HG03457 (cell line): ENCODE data around the gene S1PR5.
"Not testable (repeated sequence)": the region's sequence is repeated elsewhere in the genome, so short reads cannot be mapped to it uniquely, and the experiment has no call there.

Experiments
- ATAC-seq: cut with Tn5 transposase; IDR thresholded peaks from one replicate; pipeline ENCODE4 v1.9.1; 2021; ENCODE audit warnings: moderate number of reproducible peaks; ENCODE audit not compliant: unreplicated experiment

Gene S1PR5

GRCh38 chr19:10517361-10517759 is at the start of gene S1PR5:
Gene S1PR5, minus strand, starts transcription at chr19:10517447. Its CDS starts 2,436 bp downstream, at chr19:10515011.
- ATAC-seq: no peak

- ATAC-seq: no peak
Measured at GRCh38 chr19:10566658-10567410, 49.6 kb upstream of the S1PR5 start.

GRCh38 chr19:10566408-10566657 is 49.1 kb upstream of the S1PR5 start:
- ATAC-seq: no peak

- ATAC-seq: peak; percentile 29
Measured at GRCh38 chr19:10565567-10566407, 48.5 kb upstream of the S1PR5 start, which contains the start of gene KRI1. Gene KRI1, minus strand, starts transcription at chr19:10566010. Its CDS starts 11 bp downstream, at chr19:10565999.

- no peak for ATAC-seq
Measured at GRCh38 chr19:10565028-10565566, 47.9 kb upstream of the S1PR5 start.

GRCh38 chr19:10562609-10563008 is 45.4 kb upstream of the S1PR5 start:
- no peak for ATAC-seq

GRCh38 chr19:10560154-10560553 is 42.9 kb upstream of the S1PR5 start:
- no peak for ATAC-seq

GRCh38 chr19:10557603-10558197 is 40.5 kb upstream of the S1PR5 start:
- no peak for ATAC-seq

GRCh38 chr19:10555610-10555973 is 38.3 kb upstream of the S1PR5 start:
- ATAC-seq: no peak

GRCh38 chr19:10554760-10555609 is 37.7 kb upstream of the S1PR5 start:
- ATAC-seq: no peak

- ATAC-seq: peak; percentile 48
Measured at GRCh38 chr19:10553943-10554381, 36.7 kb upstream of the S1PR5 start.

- no peak for ATAC-seq
Measured at GRCh38 chr19:10553087-10553667, 35.9 kb upstream of the S1PR5 start.

GRCh38 chr19:10552510-10553053 is 35.3 kb upstream of the S1PR5 start:
- ATAC-seq: no peak

GRCh38 chr19:10551698-10552301 is 34.6 kb upstream of the S1PR5 start:
- no peak for ATAC-seq

GRCh38 chr19:10551006-10551405 is 33.8 kb upstream of the S1PR5 start:
- not testable (repeated sequence) for ATAC-seq

- ATAC-seq: no peak
Measured at GRCh38 chr19:10550336-10550735, 33.1 kb upstream of the S1PR5 start.

- ATAC-seq: no peak
Measured at GRCh38 chr19:10549733-10550132, 32.5 kb upstream of the S1PR5 start.

- ATAC-seq: no peak
Measured at GRCh38 chr19:10548746-10549276, 31.6 kb upstream of the S1PR5 start.

GRCh38 chr19:10546817-10547216 is 29.6 kb upstream of the S1PR5 start:
- ATAC-seq: no peak
